NCI-H345 treated with DMSO at 0.1 percent for 48 hours (cell line): Measurements from ENCODE around the gene TADA2A.
A peak's percentile ranks its signal among the peaks of the same experiment; 100 is the strongest.

Experiments
- DNase-seq: peaks from one replicate; lab custom pipeline; 2025; ENCODE audit not compliant: unreplicated experiment; lab: John Stamatoyannopoulos, UW

TADA2A gene

GRCh38 chr17:37458805-37459204, 52.1 kb downstream of the TADA2A start:
- DNase-seq = no peak

- DNase-seq = no peak
Observed at GRCh38 chr17:37461668-37462067, 55.0 kb downstream of the TADA2A start.

- no peak for DNase-seq
Observed at GRCh38 chr17:37462492-37462891, 55.8 kb downstream of the TADA2A start.

GRCh38 chr17:37463039-37463438, 56.4 kb downstream of the TADA2A start:
- no peak for DNase-seq

GRCh38 chr17:37465069-37465616, 58.5 kb downstream of the TADA2A start:
- DNase-seq = no peak

GRCh38 chr17:37466471-37466870, 59.8 kb downstream of the TADA2A start:
- no peak for DNase-seq

GRCh38 chr17:37470181-37470580, 63.5 kb downstream of the TADA2A start:
- no peak for DNase-seq

GRCh38 chr17:37475731-37476420, 69.2 kb downstream of the TADA2A start:
- no peak for DNase-seq

GRCh38 chr17:37476431-37477120, 69.9 kb downstream of the TADA2A start:
- DNase-seq = no peak

- DNase-seq = no peak
Observed at GRCh38 chr17:37478187-37478586, 71.5 kb downstream of the TADA2A start.

- DNase-seq = no peak
Observed at GRCh38 chr17:37479025-37479424, 72.3 kb downstream of the TADA2A start.

- no peak for DNase-seq
Observed at GRCh38 chr17:37480427-37480826, 73.7 kb downstream of the TADA2A start.

GRCh38 chr17:37481001-37481665, 74.4 kb downstream of the TADA2A start:
- no peak for DNase-seq

- no peak for DNase-seq
Observed at GRCh38 chr17:37483311-37484039, 76.8 kb downstream of the TADA2A start.

GRCh38 chr17:37485938-37486570, 79.4 kb downstream of the TADA2A start:
- DNase-seq = no peak

- peak; percentile 45 for DNase-seq
Observed at GRCh38 chr17:37488009-37488604, 81.4 kb downstream of the TADA2A start.

GRCh38 chr17:37488607-37489196, 82.0 kb downstream of the TADA2A start:
- DNase-seq = peak; percentile 16

- peak; percentile 70 for DNase-seq
Observed at GRCh38 chr17:37489197-37490001, 82.7 kb downstream of the TADA2A start, which contains the start of gene DUSP14. TSS of gene DUSP14 (plus strand) at chr17:37489891. CDS start at chr17:37512273, 22,382 bp downstream.

GRCh38 chr17:37490022-37490587, 83.4 kb downstream of the TADA2A start:
- DNase-seq = peak; percentile 12
